ENCODE data around the gene PLA2G1B. TPM values are rescaled to one million over a fixed set of nuclear protein-coding genes. Genes with fewer than 3 reads are reported as not detected.
A peak's percentile ranks its signal among the peaks of the same experiment; 100 is the strongest.

PLA2G1B gene
- total RNA-seq, 6 experiments from 2014 or later: not detected

DNA sequence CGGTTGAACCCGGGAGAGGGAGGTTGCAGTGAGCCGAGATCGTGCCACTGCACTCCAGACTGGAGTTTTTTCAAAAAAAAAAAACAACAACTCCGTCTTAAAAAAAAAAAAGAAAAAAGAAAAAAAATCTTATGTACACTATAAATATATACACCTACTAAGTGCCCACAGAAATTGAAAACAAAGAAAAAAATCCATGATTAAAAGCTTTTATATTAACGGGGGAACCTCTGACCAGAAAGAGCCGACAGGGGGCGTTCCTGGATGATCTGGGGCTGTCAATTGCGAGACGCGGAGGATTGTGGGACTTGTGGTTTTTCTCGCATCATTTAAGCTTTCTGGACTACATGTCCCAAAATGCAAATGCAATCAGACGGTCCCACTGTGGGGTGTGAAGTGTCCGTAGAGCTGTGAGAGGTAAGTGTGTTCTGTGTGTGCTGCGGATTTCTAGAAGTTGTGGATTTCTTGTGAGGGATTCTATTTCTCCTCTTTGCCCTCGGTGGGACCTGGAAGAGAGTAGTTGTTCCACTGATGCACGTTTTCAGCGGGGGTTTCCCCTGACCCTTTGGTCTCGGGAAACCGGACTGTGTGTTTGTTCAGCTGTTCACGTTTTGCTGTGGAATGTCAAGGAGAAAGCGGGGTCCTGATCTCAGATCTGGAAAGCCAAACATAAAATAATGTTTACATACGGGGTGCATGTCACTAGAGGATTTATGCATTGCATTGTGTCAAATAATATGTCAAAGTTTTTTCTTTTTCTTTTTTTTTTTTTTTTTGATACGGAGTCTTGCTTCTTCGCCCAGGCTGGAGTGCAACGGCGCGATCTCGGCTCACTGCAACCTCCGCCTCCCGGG lies 25.4 kb downstream of the PLA2G1B start, which contains the start of gene SIRT4:
Gene SIRT4, plus strand, starts transcription at position 360 of the 854 bp plus-strand sequence. CDS start 1,241 bp downstream, outside the sequence.
- peak within 1 kb of the TSS; percentile 64 to 70 (median 65) for H3K4me3 ChIP-seq
- intact Hi-C loops (cut with DNase I): no loop called here
- no peaks in the 10 kb centered on the region for H3K36me3 ChIP-seq
- TF ChIP-seq, protein P1, sequence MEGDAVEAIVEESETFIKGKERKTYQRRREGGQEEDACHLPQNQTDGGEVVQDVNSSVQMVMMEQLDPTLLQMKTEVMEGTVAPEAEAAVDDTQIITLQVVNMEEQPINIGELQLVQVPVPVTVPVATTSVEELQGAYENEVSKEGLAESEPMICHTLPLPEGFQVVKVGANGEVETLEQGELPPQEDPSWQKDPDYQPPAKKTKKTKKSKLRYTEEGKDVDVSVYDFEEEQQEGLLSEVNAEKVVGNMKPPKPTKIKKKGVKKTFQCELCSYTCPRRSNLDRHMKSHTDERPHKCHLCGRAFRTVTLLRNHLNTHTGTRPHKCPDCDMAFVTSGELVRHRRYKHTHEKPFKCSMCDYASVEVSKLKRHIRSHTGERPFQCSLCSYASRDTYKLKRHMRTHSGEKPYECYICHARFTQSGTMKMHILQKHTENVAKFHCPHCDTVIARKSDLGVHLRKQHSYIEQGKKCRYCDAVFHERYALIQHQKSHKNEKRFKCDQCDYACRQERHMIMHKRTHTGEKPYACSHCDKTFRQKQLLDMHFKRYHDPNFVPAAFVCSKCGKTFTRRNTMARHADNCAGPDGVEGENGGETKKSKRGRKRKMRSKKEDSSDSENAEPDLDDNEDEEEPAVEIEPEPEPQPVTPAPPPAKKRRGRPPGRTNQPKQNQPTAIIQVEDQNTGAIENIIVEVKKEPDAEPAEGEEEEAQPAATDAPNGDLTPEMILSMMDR (IDR thresholded peaks at IDR 0.05): peak; percentile 53 to 89 (median 84)
- no peak for TF ChIP-seq POLR2A (IDR thresholded peaks at IDR 0.05)
- no peaks in the 10 kb centered on the region for H3K9me3 ChIP-seq
- H3K27ac ChIP-seq: peak within 1 kb of the TSS; percentile 51 to 73 (median 68)
- H3K27me3 ChIP-seq: no peaks in the 10 kb centered on the region
- peaks cover 0 to 5% (median 0%) of the 10 kb centered on the region in 4 donors for H3K4me1 ChIP-seq
- DNase-seq (peak; percentile 86 to 91 (median 87)), ATAC-seq (peak; percentile 97 to 99 (median 98))
- WGBS (ENCODE audit: insufficient coverage, low coverage, low lambda C conversion rate, missing lambda C conversion rate): 0% methylated on average over 25 of the region's 31 CpGs

DNA sequence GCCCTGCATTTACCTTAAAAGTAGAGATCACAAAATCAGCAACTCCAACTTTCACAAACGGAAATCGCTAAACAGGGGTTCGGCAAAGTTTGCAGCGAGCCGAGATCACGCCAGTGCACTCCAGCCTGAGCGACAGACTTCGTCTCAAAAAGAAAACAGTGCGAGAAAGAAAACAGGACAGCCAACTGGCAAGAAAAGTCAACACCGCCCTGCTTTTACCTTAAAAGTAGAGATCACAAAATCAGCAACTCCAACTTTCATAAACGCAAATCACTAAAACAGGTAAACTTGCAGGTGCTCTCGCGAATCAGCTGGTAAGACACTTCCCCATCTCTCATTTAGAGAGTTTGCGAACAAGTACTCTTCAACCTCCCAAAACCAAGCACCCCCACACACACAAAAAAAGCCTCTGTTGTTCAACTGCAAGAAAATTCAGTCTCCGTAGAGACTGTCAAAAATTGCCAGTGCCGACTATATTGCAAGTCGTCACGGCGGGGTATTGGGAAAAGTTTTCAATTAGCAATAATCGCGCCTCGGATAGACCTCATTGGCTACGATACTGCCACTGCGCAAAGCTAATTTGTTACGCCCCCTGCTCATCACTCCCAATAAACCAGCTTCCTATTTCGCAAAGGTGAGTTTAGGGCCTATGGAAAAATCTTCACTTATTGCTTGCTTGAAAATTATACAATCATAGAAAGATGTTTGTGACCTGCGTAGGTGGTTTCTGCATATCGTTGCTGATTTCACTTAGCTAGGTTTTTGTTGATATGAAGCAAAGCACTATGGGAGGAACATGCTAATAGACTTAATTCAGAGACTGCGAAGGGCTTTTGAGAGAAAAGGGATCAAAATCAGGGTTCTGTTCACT lies 34.7 kb downstream of the PLA2G1B start, which contains the start of gene RNU4-1:
Gene RNU4-1, minus strand, starts transcription at position 577 of the 871 bp plus-strand sequence.
- ATAC-seq: peak; percentile 51 to 68 (median 56)
- Histone ChIP-seq H3K9me3 (no peaks in the 10 kb centered on the region), H3K27me3 (no peaks in the 10 kb centered on the region), H3K27ac (peak within 1 kb of the TSS; percentile 97 to 99 (median 99)), H3K36me3 (no peaks in the 10 kb centered on the region), H3K4me3 (peak within 1 kb of the TSS; percentile 28 to 63 (median 59)), H3K4me1 (peaks cover 0 to 6% (median 0%) of the 10 kb centered on the region in 4 donors)
- WGBS (ENCODE audit: insufficient coverage, low coverage, low lambda C conversion rate, missing lambda C conversion rate): 0% methylated on average over 29 of the region's 29 CpGs
- intact Hi-C loops (cut with DNase I): no loop called here
- peak; percentile 50 to 86 (median 65) for DNase-seq
- TF ChIP-seq, protein P1 (IDR thresholded peaks at IDR 0.05): no peak
- peak; percentile 89 for TF ChIP-seq POLR2A (IDR thresholded peaks at IDR 0.05)

DNA sequence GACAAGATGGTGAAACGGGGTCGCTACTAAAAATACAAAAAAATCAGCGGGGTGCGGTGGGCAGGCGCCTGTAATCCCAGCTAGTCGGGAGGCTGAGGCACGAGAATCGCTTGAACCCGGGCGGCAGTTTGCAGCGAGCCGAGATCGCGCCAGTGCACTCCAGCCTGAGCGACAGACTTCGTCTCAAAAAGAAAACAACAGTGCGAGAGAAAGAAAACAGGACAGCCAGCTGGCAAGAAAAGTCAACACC lies 35.2 kb downstream of the PLA2G1B start:
- H3K36me3 ChIP-seq: no peaks in the 10 kb centered on the region
- intact Hi-C loops (cut with DNase I): no loop called here
- DNase-seq (peak in 1 of 3 donors; percentile 56), ATAC-seq (peak; percentile 1 to 9 (median 1))
- no peaks in the 10 kb centered on the region for H3K27me3 ChIP-seq
- peaks cover 0 to 6% (median 0%) of the 10 kb centered on the region in 4 donors for H3K4me1 ChIP-seq
- TF ChIP-seq POLR2A (IDR thresholded peaks at IDR 0.05): no peak
- TF ChIP-seq, protein P1 (IDR thresholded peaks at IDR 0.05): no peak
- no peaks in the 10 kb centered on the region for H3K9me3 ChIP-seq
- WGBS (ENCODE audit: insufficient coverage, low coverage, low lambda C conversion rate, missing lambda C conversion rate): 2% methylated on average over 16 of the region's 17 CpGs
- H3K4me3 ChIP-seq: peak overlapping the region; percentile 28 to 63 (median 59)
- peak overlapping the region; percentile 97 to 99 (median 99) for H3K27ac ChIP-seq

DNA sequence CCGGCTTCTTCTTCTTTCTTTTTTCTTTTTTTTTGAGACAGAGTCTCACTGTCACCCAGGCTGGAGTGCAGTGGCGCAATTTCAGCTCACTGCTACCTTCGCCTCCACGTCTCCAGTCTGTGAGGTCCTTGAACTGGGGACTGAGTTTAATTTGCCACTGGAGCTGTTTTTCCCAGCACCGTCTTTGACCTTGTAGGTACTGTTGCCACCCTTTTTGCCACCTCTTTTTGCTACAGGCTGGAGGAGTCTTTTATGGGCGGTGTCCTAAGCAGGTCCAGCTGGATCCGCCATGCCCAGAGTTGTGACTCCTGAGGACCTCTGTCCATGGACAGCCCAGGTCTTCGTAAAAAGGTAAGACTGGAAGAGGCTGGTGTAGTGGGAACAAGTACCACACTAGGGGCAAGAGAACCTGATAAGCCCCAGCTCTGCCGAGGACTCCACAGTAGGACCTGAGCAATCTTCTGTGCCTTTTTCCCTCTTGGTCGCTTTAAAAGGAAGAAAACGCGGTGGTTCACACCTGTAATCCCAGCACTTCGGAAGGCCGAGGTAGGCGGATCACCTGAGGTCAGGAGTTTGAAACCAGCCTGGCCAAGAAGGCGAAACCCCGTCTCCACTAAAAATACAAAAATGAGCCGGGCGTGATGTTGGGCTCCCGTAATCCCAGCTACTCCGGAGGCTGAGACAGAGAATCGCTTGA lies 36.8 kb downstream of the PLA2G1B start:
- DNase-seq (no peak), ATAC-seq (peak; percentile 2 to 13 (median 4))
- intact Hi-C loops (cut with DNase I): no loop called here
- Histone ChIP-seq H3K27ac (peak overlapping the region; percentile 97 to 99 (median 99)), H3K27me3 (no peaks in the 10 kb centered on the region), H3K4me1 (peaks cover 0 to 6% (median 0%) of the 10 kb centered on the region in 4 donors), H3K36me3 (no peaks in the 10 kb centered on the region), H3K4me3 (peak overlapping the region; percentile 0 to 42 (median 41)), H3K9me3 (no peaks in the 10 kb centered on the region)
- TF ChIP-seq POLR2A (IDR thresholded peaks at IDR 0.05): no peak
- TF ChIP-seq, protein P1 (IDR thresholded peaks at IDR 0.05): no peak
- 10% methylated on average over 22 of the region's 22 CpGs for WGBS (ENCODE audit: insufficient coverage, low coverage, low lambda C conversion rate, missing lambda C conversion rate)
